Kidney (tissue), 14 donors: ENCODE data around the gene WASHC2A. TPM values are rescaled to one million over a fixed set of nuclear protein-coding genes. Genes with fewer than 3 reads are reported as not detected.
"Not testable (repeated sequence)": the region's sequence is repeated elsewhere in the genome, so short reads cannot be mapped to it uniquely, and the experiment has no call there.

Experiments
- DNase-seq, 5 donors: peaks; one replicate each; pipeline ENCODE4 v3.0.0-alpha.2; 2013 to 2020
- FAIRE-seq: peaks from 2 replicates; lab custom pipeline; 2012; peaks lifted over from hg19 to GRCh38; lab: Jason Lieb, UNC
- H3K27ac ChIP-seq, 2 donors: one replicate each; pipeline ENCODE4 v1.7.0; 2013; ENCODE audit warnings: low read depth in 2 of 2, low read length in 2 of 2, inconsistent platforms in 1 of 2
- H3K27me3 ChIP-seq: one replicate; pipeline ENCODE4 v1.7.1; 2013; ENCODE audit warnings: low read length, inconsistent platforms; ENCODE audit not compliant: control insufficient read depth, insufficient read depth
- H3K36me3 ChIP-seq, 3 donors: one replicate each; pipeline versions ENCODE4 v1.7.0 to v1.7.1; 2013; ENCODE audit warnings: low read length in 3 of 3, control low read depth in 1 of 3, inconsistent platforms in 1 of 3; ENCODE audit not compliant: insufficient read depth in 3 of 3, control insufficient read depth in 2 of 3
- H3K4me1 ChIP-seq, 3 donors: one replicate each; pipeline versions ENCODE4 v1.7.0 to v1.7.1; 2013; ENCODE audit warnings: low read length in 3 of 3, inconsistent platforms in 1 of 3, low read depth in 1 of 3; ENCODE audit not compliant: control insufficient read depth in 2 of 3, insufficient read depth in 2 of 3
- H3K4me3 ChIP-seq, 3 donors: one replicate each; pipeline versions ENCODE4 v1.7.0 to v1.8.1; 2013; ENCODE audit warnings: low read length in 3 of 3, control low read depth in 1 of 3, inconsistent platforms in 1 of 3
- H3K9ac ChIP-seq, 3 donors: one replicate each; pipeline versions ENCODE4 v1.7.0 to v1.7.1; 2013; ENCODE audit warnings: low read length in 3 of 3, control low read depth in 1 of 3, inconsistent platforms in 1 of 3
- H3K9me3 ChIP-seq, 3 donors: one replicate each; pipeline versions ENCODE4 v1.7.0 to v1.7.1; 2013; ENCODE audit warnings: low read length in 3 of 3, control low read depth in 1 of 3, inconsistent platforms in 1 of 3; ENCODE audit not compliant: control insufficient read depth in 2 of 3, insufficient read depth in 1 of 3
- CTCF ChIP-seq: IDR thresholded peaks from 3 replicates; pipeline ENCODE4 v1.5.1; 2012; ENCODE audit warnings: mild to moderate bottlenecking, moderate library complexity, borderline replicate concordance; ENCODE audit not compliant: insufficient read depth; ENCODE audit errors: extremely low read depth
- intact Hi-C: fragments of 100-400 bp; cut with DNase I; formaldehyde crosslinking; loops from one replicate; pipeline ENCODE4 v1.11.1; 2022
- polyA plus RNA-seq: library from polyadenylated mRNA; stranded (reverse); fragments of 350-450 nt; fragmentation: Illumina TruSeq; extraction: RNeasy Lipid Tissue Mini Kit (QIAGEN cat#74804); gene quantifications from one replicate; pipeline ENCODE4 v1.2.3, GENCODE V29; 2014; ENCODE audit warnings: low read depth, low replicate concordance; ENCODE audit not compliant: insufficient read depth
- total RNA-seq: library from RNA; stranded (reverse); fragmentation: NEBNext Ultra II Directional; extraction: Animal tissue kit (Norgen Biotek cat#: 25700); gene quantifications from one replicate; pipeline ENCODE4 v1.2.1, GENCODE V29; 2021
- donor health status: control.
- donor health status: control.
- donor health status: control.
- donor health status: control.
- donor health status: control.
- donor health status: DM: yes; HTN: yes; CAD: no.
- donor health status: Normal renal cell carcinoma (clear cell type).

Gene WASHC2A
- total and polyA plus RNA-seq, 2 donors from 2014 or later: 24.4 to 42.2 TPM

GRCh38 chr10:50021646-50022045, 46.1 kb upstream of the WASHC2A start:
- Histone ChIP-seq H3K27me3 (peaks cover 3% of the 10 kb centered on the region), H3K4me3 (no peak overlapping the region), H3K27ac (no peak overlapping the region), H3K9me3 (no peaks in the 10 kb centered on the region), H3K36me3 (no peaks in the 10 kb centered on the region), H3K4me1 (no peaks in the 10 kb centered on the region), H3K9ac (no peak overlapping the region)
- no peak for FAIRE-seq
- no peak for DNase-seq
- TF ChIP-seq CTCF: no peak
- intact Hi-C loops: no loop called here

- H3K4me3 ChIP-seq, H3K36me3 ChIP-seq, FAIRE-seq, intact Hi-C loops, DNase-seq, H3K27ac ChIP-seq, H3K4me1 ChIP-seq, H3K9me3 ChIP-seq, H3K9ac ChIP-seq, H3K27me3 ChIP-seq: not testable (repeated sequence)
These were observed 42.9 kb upstream of the WASHC2A start for GRCh38 chr10:50024716-50025383.

- Histone ChIP-seq H3K27ac (no peak overlapping the region), H3K4me3 (no peak overlapping the region), H3K9me3 (no peaks in the 10 kb centered on the region), H3K9ac (no peak overlapping the region), H3K4me1 (no peaks in the 10 kb centered on the region), H3K27me3 (peaks cover 3% of the 10 kb centered on the region), H3K36me3 (no peaks in the 10 kb centered on the region)
- intact Hi-C loops: no loop called here
- no peak for TF ChIP-seq CTCF
- DNase-seq: no peak
- FAIRE-seq: no peak
These were observed 42.1 kb upstream of the WASHC2A start for GRCh38 chr10:50025627-50026026.

GRCh38 chr10:50027195-50027594, 40.6 kb upstream of the WASHC2A start:
- no peaks in the 10 kb centered on the region for H3K36me3 ChIP-seq
- no peak overlapping the region for H3K27ac ChIP-seq
- DNase-seq (no peak), FAIRE-seq (no peak)
- no peaks in the 10 kb centered on the region for H3K4me1 ChIP-seq
- peaks cover 3% of the 10 kb centered on the region for H3K27me3 ChIP-seq
- intact Hi-C loops: no loop called here
- no peak overlapping the region for H3K4me3 ChIP-seq
- no peaks in the 10 kb centered on the region for H3K9me3 ChIP-seq
- no peak for TF ChIP-seq CTCF
- H3K9ac ChIP-seq: no peak overlapping the region
